ENCODE results near the gene TMEM30A.

The TMEM30A gene

DNA sequence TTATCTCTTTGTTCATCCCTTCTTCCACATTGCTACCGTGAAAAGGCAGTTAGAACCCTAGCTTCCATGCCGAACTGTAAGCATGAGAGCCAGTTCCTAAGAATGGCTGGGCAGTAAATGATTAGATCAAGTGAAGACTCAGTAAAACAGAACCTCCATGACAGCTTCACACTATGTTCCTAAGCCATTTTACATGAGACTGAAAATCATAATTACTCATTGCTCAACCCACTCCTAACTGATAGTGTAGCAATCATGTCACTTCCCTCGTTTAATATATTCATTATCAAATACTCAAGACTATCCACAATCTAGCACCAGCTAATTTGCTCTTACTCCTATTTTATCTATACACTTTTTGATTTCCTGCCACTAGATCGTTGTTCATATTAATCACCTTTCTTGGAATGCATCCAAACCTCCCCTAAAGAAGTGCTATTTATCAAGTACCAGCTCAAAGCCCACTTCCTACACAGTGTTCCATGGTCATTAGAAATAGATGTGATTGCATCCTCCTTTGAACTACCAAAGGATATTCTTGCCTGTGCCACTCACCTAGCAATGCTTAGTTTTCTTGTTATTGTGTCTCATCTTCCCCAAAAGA is 6.0 kb downstream of the TMEM30A start:
- H3K4me2 ChIP-seq (ENCODE audit: insufficient read depth, low read length, poor library complexity, severe bottlenecking) = no peak overlapping the region
- no peak overlapping the region for H3K18ac ChIP-seq (ENCODE audit: low read length)
- H4K8ac ChIP-seq (ENCODE audit: low read depth, low read length) = no peak overlapping the region
- H3K23ac ChIP-seq (ENCODE audit: low read depth, low read length, poor library complexity) = no peak overlapping the region
- peaks cover 2% of the 10 kb centered on the region for H3K79me1 ChIP-seq (ENCODE audit: low read depth, low read length)
- no peaks in the 10 kb centered on the region for H3K27me3 ChIP-seq (ENCODE audit: control insufficient read depth in 3 of 3, insufficient read depth in 3 of 3, low read depth in 1 of 3, low read length in 3 of 3)
- peaks cover 0 to 18% of the 10 kb centered on the region in 2 donors for H3K36me3 ChIP-seq (replicated peaks in 1 of 2; ENCODE audit: control insufficient read depth in 2 of 2, insufficient read depth in 2 of 2, low read length in 2 of 2)
- H4K91ac ChIP-seq (ENCODE audit: low read depth, low read length, poor library complexity) = no peak overlapping the region
- no peak overlapping the region for H2BK12ac ChIP-seq (ENCODE audit: low read length)
- WGBS, 2 donors (ENCODE audit: extremely low coverage in 2 of 2, insufficient read length in 2 of 2, insufficient replicate concordance in 1 of 2) = no CpG with 5 or more reads among the region's 4 CpGs
- H3K4me1 ChIP-seq (ENCODE audit: control insufficient read depth in 2 of 2, insufficient read depth in 1 of 2, low read depth in 1 of 2, low read length in 2 of 2) = peaks cover 5 to 15% of the 10 kb centered on the region in 2 donors
- no peak overlapping the region for H2BK15ac ChIP-seq (ENCODE audit: low read length)
- H3K9me3 ChIP-seq (replicated peaks in 1 of 2; ENCODE audit: control insufficient read depth in 2 of 2, insufficient read depth in 1 of 2, low read depth in 1 of 2, low read length in 2 of 2) = peaks cover 0 to 7% of the 10 kb centered on the region in 2 donors
- H3K9ac ChIP-seq (ENCODE audit: low read depth, low read length, poor library complexity) = no peak overlapping the region
- no peak overlapping the region for H3K14ac ChIP-seq (ENCODE audit: low read length)
- no peak overlapping the region for H3K4me3 ChIP-seq (ENCODE audit: low read length in 2 of 2)
- no peak overlapping the region for H2AFZ ChIP-seq (ENCODE audit: low read length)
- H2BK120ac ChIP-seq (ENCODE audit: low read depth, low read length) = no peak overlapping the region
- H2AK5ac ChIP-seq (ENCODE audit: low read depth, low read length) = no peak overlapping the region
- H3K4ac ChIP-seq (ENCODE audit: low read length) = no peak overlapping the region
- no peak overlapping the region for H3K27ac ChIP-seq (replicated peaks; ENCODE audit: low read length)
- no peak overlapping the region for H2BK5ac ChIP-seq (ENCODE audit: low read length)
- DNase-seq (ENCODE audit: low spot score) = no peak

DNA sequence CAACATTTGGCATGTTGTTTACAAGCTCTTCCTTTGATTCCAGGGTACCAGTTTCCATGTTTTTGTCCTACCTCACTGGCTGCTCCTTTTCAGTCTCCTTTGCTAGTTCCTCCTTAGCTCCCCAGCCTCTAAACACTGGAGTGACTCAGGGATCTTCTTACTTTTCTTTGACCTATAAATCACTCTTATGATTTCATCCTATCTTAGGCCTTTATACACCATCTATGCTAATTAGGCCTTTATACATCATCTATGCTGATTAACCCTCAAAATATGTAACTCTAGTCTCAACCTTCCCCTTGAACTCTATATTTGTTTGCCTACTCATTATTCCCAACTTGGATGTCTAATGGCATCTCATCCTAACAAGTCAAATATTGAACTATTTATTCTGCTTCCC is 9.5 kb downstream of the TMEM30A start:
- Histone ChIP-seq H3K14ac (ENCODE audit: low read length) (no peak overlapping the region), H3K4me1 (ENCODE audit: control insufficient read depth in 2 of 2, insufficient read depth in 1 of 2, low read depth in 1 of 2, low read length in 2 of 2) (peaks cover 0 to 5% of the 10 kb centered on the region in 2 donors), H3K36me3 (replicated peaks in 1 of 2; ENCODE audit: control insufficient read depth in 2 of 2, insufficient read depth in 2 of 2, low read length in 2 of 2) (peaks cover 7 to 49% of the 10 kb centered on the region in 2 donors), H2AK5ac (ENCODE audit: low read depth, low read length) (no peak overlapping the region), H3K79me1 (ENCODE audit: low read depth, low read length) (peaks cover 2% of the 10 kb centered on the region), H2BK120ac (ENCODE audit: low read depth, low read length) (no peak overlapping the region), H3K4ac (ENCODE audit: low read length) (no peak overlapping the region), H3K9ac (ENCODE audit: low read depth, low read length, poor library complexity) (no peak overlapping the region), H3K27ac (replicated peaks; ENCODE audit: low read length) (no peak overlapping the region), H3K9me3 (replicated peaks in 1 of 2; ENCODE audit: control insufficient read depth in 2 of 2, insufficient read depth in 1 of 2, low read depth in 1 of 2, low read length in 2 of 2) (peaks cover 7 to 38% of the 10 kb centered on the region in 2 donors), H2BK15ac (ENCODE audit: low read length) (no peak overlapping the region), H3K23ac (ENCODE audit: low read depth, low read length, poor library complexity) (no peak overlapping the region), H3K4me3 (ENCODE audit: low read length in 2 of 2) (no peak overlapping the region), H3K4me2 (ENCODE audit: insufficient read depth, low read length, poor library complexity, severe bottlenecking) (no peak overlapping the region), H2BK12ac (ENCODE audit: low read length) (no peak overlapping the region), H3K18ac (ENCODE audit: low read length) (no peak overlapping the region), H3K27me3 (ENCODE audit: control insufficient read depth in 3 of 3, insufficient read depth in 3 of 3, low read depth in 1 of 3, low read length in 3 of 3) (no peaks in the 10 kb centered on the region), H2AFZ (ENCODE audit: low read length) (no peak overlapping the region), H4K91ac (ENCODE audit: low read depth, low read length, poor library complexity) (no peak overlapping the region), H4K8ac (ENCODE audit: low read depth, low read length) (no peak overlapping the region), H2BK5ac (ENCODE audit: low read length) (no peak overlapping the region)
- no peak for DNase-seq (ENCODE audit: low spot score)

DNA sequence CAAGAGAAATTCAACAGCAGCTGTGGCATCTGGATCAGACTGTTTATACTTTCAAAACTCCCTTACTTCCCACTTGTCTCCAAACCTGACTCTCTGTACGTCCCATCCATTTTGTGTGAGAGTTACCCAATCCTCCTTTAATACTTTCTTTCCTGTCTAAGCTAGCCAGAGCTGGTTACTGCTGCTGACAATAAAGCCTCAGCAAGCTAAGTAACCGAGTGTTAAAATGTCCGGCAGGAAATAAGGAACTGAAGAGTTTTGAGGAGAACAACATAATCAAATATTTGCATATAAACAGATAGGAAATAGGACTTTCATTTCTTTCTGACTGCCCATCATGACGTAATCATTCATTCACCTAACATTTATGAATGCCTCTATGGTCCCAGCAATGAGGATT is 11.6 kb downstream of the TMEM30A start:
- Histone ChIP-seq H3K27ac (replicated peaks; ENCODE audit: low read length) (no peak overlapping the region), H3K4ac (ENCODE audit: low read length) (no peak overlapping the region), H3K4me2 (ENCODE audit: insufficient read depth, low read length, poor library complexity, severe bottlenecking) (no peak overlapping the region), H3K14ac (ENCODE audit: low read length) (no peak overlapping the region), H3K4me1 (ENCODE audit: control insufficient read depth in 2 of 2, insufficient read depth in 1 of 2, low read depth in 1 of 2, low read length in 2 of 2) (peaks cover 3 to 6% of the 10 kb centered on the region in 2 donors), H4K91ac (ENCODE audit: low read depth, low read length, poor library complexity) (no peak overlapping the region), H3K18ac (ENCODE audit: low read length) (no peak overlapping the region), H3K9ac (ENCODE audit: low read depth, low read length, poor library complexity) (no peak overlapping the region), H2AK5ac (ENCODE audit: low read depth, low read length) (no peak overlapping the region), H4K8ac (ENCODE audit: low read depth, low read length) (no peak overlapping the region), H2BK15ac (ENCODE audit: low read length) (no peak overlapping the region), H3K23ac (ENCODE audit: low read depth, low read length, poor library complexity) (no peak overlapping the region), H2BK12ac (ENCODE audit: low read length) (no peak overlapping the region), H2AFZ (ENCODE audit: low read length) (no peak overlapping the region), H3K36me3 (replicated peaks in 1 of 2; ENCODE audit: control insufficient read depth in 2 of 2, insufficient read depth in 2 of 2, low read length in 2 of 2) (peaks cover 10 to 52% of the 10 kb centered on the region in 2 donors), H3K9me3 (replicated peaks in 1 of 2; ENCODE audit: control insufficient read depth in 2 of 2, insufficient read depth in 1 of 2, low read depth in 1 of 2, low read length in 2 of 2) (peaks cover 7 to 39% of the 10 kb centered on the region in 2 donors), H2BK120ac (ENCODE audit: low read depth, low read length) (no peak overlapping the region), H3K27me3 (ENCODE audit: control insufficient read depth in 3 of 3, insufficient read depth in 3 of 3, low read depth in 1 of 3, low read length in 3 of 3) (no peaks in the 10 kb centered on the region), H3K79me1 (ENCODE audit: low read depth, low read length) (peaks cover 2% of the 10 kb centered on the region), H3K4me3 (ENCODE audit: low read length in 2 of 2) (no peak overlapping the region), H2BK5ac (ENCODE audit: low read length) (no peak overlapping the region)
- no peak for DNase-seq (ENCODE audit: low spot score)
- no CpG with 5 or more reads among the region's 4 CpGs for WGBS, 2 donors (ENCODE audit: extremely low coverage in 2 of 2, insufficient read length in 2 of 2, insufficient replicate concordance in 1 of 2)

DNA sequence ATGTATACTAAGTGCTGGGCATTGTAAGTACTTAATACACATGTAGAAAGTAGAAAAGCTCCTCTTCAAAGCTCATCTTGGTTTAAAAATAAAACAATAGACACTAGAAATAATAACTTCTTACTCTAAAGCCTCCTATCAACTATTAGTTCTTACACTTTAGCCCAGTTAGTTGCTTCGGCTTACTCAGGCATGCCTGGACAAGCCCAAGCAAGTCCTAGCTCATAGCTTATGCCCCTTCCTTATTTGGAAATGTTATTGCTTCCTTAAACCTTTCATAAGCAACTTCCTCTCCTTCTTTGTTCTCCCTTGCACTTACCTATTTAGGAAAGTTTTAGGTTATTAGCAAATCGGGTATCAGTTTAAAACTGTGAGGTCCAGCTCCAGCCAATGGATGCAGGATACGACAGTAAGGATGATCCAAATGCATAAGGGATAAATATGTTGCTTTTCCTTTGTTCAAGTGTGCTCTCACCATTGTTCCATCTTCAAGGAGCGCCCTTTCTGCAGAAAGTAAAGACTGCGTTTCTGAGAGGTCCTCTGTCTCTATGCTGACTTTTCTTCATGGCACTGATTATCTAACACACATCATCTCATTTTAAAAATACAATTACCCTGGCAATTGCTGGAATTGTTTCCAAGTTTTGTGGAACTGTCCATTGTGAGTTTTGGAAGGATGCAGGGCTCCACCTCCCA is 12.3 kb downstream of the TMEM30A start:
- Histone ChIP-seq H3K27me3 (ENCODE audit: control insufficient read depth in 3 of 3, insufficient read depth in 3 of 3, low read depth in 1 of 3, low read length in 3 of 3) (no peaks in the 10 kb centered on the region), H3K9ac (ENCODE audit: low read depth, low read length, poor library complexity) (no peak overlapping the region), H3K18ac (ENCODE audit: low read length) (no peak overlapping the region), H2BK120ac (ENCODE audit: low read depth, low read length) (no peak overlapping the region), H2BK5ac (ENCODE audit: low read length) (no peak overlapping the region), H3K4me3 (ENCODE audit: low read length in 2 of 2) (no peak overlapping the region), H3K27ac (replicated peaks; ENCODE audit: low read length) (no peak overlapping the region), H2BK15ac (ENCODE audit: low read length) (no peak overlapping the region), H3K4me2 (ENCODE audit: insufficient read depth, low read length, poor library complexity, severe bottlenecking) (no peak overlapping the region), H2BK12ac (ENCODE audit: low read length) (no peak overlapping the region), H4K8ac (ENCODE audit: low read depth, low read length) (no peak overlapping the region), H2AK5ac (ENCODE audit: low read depth, low read length) (no peak overlapping the region), H3K23ac (ENCODE audit: low read depth, low read length, poor library complexity) (no peak overlapping the region), H3K4ac (ENCODE audit: low read length) (no peak overlapping the region), H3K79me1 (ENCODE audit: low read depth, low read length) (no peaks in the 10 kb centered on the region), H3K4me1 (ENCODE audit: control insufficient read depth in 2 of 2, insufficient read depth in 1 of 2, low read depth in 1 of 2, low read length in 2 of 2) (peaks cover 3 to 4% of the 10 kb centered on the region in 2 donors), H4K91ac (ENCODE audit: low read depth, low read length, poor library complexity) (no peak overlapping the region), H3K9me3 (replicated peaks in 1 of 2; ENCODE audit: control insufficient read depth in 2 of 2, insufficient read depth in 1 of 2, low read depth in 1 of 2, low read length in 2 of 2) (peaks cover 7 to 39% of the 10 kb centered on the region in 2 donors), H3K14ac (ENCODE audit: low read length) (no peak overlapping the region), H2AFZ (ENCODE audit: low read length) (no peak overlapping the region), H3K36me3 (replicated peaks in 1 of 2; ENCODE audit: control insufficient read depth in 2 of 2, insufficient read depth in 2 of 2, low read length in 2 of 2) (peaks cover 10 to 52% of the 10 kb centered on the region in 2 donors)
- WGBS, 2 donors (ENCODE audit: extremely low coverage in 2 of 2, insufficient read length in 2 of 2, insufficient replicate concordance in 1 of 2) = no CpG with 5 or more reads among the region's 5 CpGs
- DNase-seq (ENCODE audit: low spot score) = no peak

Data from neuronal stem cell (in vitro differentiated cells).